ENCODE measurements around the gene CLDN15.
"Not testable (repeated sequence)": the region's sequence is repeated elsewhere in the genome, so short reads cannot be mapped to it uniquely, and the experiment has no call there.

CLDN15 gene

GRCh38 chr7:101218236-101219125 lies 19.1 kb downstream of the CLDN15 start:
- DNase-seq: no peak

DNA sequence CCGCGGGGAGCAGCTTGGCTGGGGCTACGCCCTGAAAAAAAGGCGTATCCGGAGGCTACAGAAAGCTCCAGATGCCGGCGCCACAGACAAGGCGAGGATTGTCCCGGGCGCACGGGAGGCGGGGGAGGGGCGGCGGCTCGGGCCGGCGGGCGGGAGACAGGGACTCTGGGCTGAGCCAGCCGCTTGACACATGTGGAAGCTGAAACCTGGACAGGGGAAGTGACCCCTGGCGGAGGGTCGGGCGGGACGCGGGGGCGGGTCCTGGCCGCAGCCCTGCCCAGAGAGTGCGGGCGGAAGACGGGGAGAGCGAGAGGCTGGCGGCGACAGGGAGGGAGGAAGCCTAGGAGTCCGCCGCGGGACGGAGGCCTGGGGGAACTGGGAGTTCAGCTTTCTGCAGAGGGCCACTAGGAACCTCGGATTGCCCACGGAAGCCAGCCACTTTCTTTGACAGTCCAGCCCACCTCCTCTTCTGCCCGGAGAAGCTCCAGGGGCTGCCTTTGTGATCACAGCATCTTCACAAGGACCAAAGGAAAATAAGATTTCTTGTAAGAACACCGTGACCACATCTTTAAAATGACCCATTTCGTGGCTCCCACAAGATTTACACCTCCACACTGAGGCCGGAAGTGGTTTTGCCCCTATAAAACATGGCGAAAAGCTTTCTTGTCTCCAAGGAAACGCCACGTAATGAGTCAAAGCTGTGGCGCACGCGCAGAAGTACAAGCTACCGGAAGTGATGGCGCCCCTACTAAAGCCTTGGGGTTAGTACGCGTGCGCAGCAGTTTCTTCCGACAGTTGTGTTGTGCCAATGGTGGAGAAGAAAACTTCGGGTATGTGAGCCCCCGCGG lies 20.0 kb downstream of the CLDN15 start, which contains the start of the genes PLOD3 and ZNHIT1:
Gene PLOD3 (minus strand): TSS at position 194 of the 848 bp plus-strand sequence. CDS start 307 bp downstream, outside the sequence.
Gene ZNHIT1 (plus strand): TSS at position 778 of the 848 bp plus-strand sequence. CDS start 31 bp downstream, at position 809.
- DNase-seq: peak; percentile 98

DNA sequence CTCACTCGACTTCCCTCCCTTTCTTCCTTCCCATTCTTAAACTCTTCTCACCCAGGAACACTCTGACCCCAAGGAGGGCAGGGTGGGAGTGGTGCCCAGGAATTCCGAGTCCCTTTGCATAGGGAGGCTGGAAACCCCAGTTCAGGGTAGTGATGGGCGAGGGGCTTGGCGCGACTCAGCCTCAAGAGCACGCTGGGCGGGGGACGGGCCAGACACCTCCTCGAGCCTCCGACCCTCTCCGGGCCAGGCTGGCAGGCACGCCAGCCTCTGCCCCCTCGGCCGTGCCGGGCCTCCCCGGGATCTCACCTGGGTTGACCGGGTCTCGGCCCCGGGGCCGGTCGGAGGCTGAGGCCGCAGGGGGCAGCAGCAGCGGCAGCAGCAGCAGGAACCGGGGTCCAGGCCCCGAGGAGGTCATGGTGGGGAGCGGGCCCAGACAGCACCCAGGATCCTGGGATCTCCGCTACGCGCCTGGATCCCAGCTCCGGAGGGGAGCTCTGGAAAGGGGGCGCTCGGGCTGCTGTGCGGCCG lies 20.7 kb downstream of the CLDN15 start:
- DNase-seq: no peak

GRCh38 chr7:101216001-101216859 lies 21.4 kb downstream of the CLDN15 start:
- DNase-seq: no peak

GRCh38 chr7:101212014-101212413 lies 25.6 kb downstream of the CLDN15 start:
- DNase-seq: no peak

GRCh38 chr7:101211501-101211900 lies 26.1 kb downstream of the CLDN15 start:
- DNase-seq: no peak

DNA sequence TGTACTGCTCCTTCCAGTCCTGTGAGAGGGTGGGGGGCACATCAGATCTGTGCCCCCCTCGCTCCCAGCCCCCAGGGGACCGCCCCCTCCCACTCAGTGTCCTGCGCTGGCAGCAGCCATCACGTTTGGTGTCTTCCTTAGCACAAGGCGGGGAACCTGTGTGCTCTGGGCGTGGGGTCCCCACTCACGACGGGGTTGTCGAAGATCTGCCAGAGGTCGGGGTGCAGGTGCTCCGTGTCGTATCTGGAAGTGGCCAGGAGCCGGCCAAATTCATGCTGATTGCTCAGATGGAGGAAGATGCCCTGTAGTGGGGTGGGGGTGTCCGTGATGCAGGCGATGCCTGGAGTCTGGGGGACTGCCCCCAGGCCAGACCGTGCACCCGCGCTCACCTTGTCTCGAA lies 27.5 kb downstream of the CLDN15 start:
- no peak for DNase-seq

DNA sequence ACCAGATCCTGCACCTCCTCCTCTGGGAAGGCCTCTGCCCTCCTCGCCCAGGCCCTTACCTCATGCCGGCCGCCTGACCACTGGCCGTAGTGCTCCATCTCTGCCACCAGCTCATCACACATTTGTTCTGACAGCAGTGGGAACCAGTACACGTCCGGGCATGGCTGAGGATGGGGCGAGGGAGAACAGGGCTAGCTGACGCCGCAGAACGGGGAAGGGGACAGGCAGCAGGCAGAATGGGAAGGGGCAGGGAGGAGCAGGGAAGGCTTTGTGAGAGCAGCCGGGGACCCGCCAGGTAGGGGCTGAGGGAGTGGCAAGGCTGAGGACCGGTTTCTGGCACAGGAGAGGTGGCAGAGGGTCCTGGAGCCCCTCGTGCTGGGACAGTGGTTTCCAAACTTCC lies 28.8 kb downstream of the CLDN15 start:
- DNase-seq: no peak

- DNase-seq: no peak
These were observed 30.1 kb downstream of the CLDN15 start for GRCh38 chr7:101207459-101207858.

DNA sequence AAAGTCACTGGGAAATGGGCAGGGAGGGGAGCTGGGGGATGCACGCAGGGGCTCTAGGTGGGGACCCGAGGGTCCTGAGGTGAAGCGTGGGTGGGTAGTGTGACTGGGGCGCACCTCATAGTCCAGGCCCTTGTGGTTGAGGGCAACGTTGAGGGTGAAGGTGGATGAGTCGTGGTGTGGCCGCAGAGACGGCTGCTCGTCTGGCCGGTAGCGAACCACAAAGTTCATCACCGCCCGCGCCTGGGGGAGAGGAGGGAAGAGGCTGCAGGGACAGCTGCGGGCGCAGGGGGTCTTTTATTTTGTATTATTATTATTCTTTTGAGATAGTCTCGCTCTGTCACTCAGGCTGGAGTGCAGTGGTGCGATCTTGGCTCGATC lies 30.9 kb downstream of the CLDN15 start:
- DNase-seq: no peak

DNA sequence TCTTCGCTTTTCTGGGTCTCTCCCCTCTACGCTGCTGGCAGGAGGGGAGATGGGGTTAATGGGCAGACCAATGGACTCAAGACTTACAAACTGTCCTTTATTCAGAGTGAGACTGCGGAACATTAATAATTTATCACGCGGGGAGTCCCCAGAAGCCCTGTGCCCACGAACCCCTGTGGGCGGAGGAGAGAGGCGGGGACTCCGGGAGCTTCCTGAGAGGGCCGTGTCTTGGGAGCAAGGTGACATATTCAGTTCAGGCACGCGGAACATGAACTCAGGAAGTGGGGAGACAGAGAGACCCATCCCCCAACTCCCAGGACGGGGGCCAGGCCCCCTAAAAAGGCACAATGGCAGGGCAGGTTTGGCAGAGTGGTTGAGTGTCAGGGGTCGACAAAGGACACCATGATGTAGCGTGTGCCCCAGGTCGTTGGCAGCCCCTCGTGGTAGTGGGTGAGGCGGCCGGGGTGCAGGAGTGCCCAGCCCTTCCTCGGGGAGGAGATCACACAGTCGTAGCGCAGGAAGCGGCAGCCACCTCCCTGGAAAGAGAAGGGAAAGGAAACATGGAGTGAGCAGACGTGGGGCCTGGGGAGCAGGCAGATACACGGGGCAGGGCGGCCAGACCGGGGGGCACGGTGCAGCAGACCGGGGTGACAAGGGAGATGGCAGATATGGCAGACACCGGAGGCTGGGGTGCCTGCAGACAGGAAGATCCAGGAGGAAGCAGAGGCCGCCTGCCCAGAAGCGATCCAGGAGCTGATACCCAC lies 31.5 kb downstream of the CLDN15 start:
- no peak for DNase-seq

- DNase-seq: peak; percentile 75
These were observed 33.6 kb downstream of the CLDN15 start for GRCh38 chr7:101203740-101204738.

DNA sequence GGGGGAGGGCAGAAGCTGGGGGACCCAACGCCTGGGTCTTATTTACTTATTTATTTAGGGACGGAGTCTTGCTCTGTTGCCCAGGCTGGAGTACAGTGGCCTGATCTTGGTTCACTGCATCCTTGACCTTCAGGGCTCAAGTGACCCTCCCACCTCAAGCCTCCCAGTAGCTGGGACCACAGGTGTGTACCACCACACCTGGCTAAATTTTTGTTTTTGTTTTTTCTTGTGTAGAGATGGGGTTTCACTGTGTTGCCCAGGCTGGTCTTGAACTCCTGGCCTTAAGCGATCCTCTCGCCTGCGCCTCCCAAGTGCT lies 35.0 kb downstream of the CLDN15 start:
- DNase-seq: no peak

DNA sequence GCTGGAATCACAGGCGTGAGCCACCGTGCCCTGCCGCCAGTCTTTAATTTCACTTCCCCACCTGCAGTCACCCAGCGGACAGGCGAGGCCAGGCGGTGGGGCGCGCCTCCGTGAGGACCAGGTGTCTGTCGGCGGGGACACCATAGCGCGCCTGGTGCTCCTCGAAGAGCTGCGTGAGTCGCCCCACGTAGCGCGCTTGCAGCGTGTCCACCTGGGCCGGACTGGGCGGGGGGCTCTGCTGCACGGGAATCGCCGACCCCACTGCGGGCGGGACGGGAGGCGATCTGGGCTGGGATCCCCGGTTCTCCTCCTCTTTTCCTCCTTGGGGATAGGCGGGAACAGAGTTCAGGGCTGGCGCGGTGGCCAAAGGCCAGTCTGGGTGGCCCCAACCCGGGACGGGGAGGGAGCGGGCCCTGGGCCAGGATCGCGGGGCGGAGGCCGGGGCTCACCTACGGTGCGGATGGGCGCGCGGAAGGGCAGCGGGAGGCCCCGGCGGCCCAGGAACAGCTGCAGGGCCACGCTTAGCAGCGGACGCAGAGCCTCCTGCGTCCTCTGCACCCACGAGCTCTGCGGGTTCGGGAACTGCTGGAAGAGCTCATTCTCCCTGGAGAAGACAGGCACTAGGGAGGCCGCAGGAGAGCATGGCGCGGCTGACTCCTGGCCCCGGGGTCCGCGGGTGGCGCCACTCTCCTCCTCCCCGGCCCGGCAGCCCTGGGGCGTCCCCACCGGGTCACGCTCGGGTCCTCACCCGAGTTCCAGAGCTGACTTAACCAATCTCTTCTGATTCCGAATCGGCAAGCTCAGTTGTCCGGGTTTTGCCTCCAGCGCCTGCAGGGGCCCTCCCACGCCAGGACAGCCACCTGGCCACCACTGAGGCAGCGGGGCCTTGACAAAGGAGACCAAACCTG lies 35.7 kb downstream of the CLDN15 start:
- no peak for DNase-seq

- DNase-seq: no peak
These were observed 36.6 kb downstream of the CLDN15 start, which contains the start of gene MOGAT3 for GRCh38 chr7:101200862-101201599. Gene MOGAT3, minus strand, starts transcription at chr7:101201036. Its CDS starts 182 bp downstream, at chr7:101200854.

GRCh38 chr7:101200504-101200861 lies 37.1 kb downstream of the CLDN15 start:
- DNase-seq: no peak

DNA sequence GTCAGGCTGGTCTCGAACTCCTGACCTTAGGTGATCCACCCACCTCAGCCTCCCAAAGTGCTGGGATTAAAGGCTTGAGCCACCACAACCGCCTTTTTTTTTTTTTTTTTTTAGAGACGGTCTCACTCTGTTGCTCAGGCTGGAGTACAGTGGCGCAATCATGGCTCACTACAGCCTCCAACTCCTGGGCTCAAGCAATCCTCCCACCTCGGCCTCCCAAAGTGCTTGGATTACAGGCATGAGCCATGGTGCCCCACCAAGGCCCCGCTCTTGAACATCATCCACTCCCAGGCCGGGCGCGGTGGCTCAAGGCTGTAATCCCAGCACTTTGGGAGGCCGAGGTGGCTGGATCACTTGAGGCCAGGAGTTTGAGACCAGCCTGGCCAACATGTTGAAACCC lies 38.1 kb downstream of the CLDN15 start:
- DNase-seq: not testable (repeated sequence)

GRCh38 chr7:101198476-101198875 lies 39.1 kb downstream of the CLDN15 start:
- no peak for DNase-seq

DNA sequence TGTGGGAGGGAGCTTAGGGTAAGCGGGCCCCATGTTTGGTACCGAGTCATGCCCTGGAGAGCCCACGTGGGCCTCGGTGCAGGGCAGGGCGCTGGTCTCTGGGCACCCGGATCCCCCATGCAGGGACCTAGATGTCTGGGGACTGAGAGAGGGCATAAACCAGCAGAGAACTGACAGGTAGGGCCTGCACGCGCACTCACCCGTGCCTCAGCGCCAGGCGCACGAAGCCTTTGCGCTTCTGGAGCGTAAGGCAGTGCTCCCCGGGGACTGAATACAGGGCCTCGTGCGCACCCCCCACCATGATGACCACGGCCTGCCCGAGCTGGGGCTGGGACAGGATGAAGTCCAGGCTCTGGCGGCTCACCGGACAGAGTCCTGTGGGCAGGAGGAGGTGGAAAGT lies 39.6 kb downstream of the CLDN15 start:
- no peak for DNase-seq

Measured in activated effector memory CD4-positive, alpha-beta T cell treated with anti-CD3 and anti-CD28 coated beads, Interleukin-2, amount 50 U/mL, for 16 hours (primary cell).